ENCODE data around the gene SEPTIN3.
"Not testable (repeated sequence)": the region's sequence is repeated elsewhere in the genome, so short reads cannot be mapped to it uniquely, and the experiment has no call there.

DNA sequence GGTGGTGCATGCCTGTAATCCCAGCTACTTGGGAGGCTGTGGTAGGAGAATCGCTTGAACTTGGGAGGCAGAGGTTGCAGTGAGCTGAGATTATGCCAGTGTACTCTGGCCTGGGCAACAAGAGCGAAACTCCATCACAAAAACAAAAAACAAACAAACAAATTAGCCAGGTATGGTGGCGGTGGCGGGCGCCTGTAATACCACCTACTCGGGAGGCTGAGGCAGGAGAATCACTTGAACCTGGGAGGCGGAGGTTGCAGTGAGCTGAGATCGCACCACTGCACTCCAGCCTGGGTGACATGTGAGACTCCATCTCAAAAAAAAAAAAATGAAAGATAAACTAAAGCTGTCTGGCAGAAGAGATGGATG lies 20.3 kb upstream of the SEPTIN3 start:
- TF ChIP-seq, protein P1, sequence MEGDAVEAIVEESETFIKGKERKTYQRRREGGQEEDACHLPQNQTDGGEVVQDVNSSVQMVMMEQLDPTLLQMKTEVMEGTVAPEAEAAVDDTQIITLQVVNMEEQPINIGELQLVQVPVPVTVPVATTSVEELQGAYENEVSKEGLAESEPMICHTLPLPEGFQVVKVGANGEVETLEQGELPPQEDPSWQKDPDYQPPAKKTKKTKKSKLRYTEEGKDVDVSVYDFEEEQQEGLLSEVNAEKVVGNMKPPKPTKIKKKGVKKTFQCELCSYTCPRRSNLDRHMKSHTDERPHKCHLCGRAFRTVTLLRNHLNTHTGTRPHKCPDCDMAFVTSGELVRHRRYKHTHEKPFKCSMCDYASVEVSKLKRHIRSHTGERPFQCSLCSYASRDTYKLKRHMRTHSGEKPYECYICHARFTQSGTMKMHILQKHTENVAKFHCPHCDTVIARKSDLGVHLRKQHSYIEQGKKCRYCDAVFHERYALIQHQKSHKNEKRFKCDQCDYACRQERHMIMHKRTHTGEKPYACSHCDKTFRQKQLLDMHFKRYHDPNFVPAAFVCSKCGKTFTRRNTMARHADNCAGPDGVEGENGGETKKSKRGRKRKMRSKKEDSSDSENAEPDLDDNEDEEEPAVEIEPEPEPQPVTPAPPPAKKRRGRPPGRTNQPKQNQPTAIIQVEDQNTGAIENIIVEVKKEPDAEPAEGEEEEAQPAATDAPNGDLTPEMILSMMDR (conservative IDR thresholded peaks at IDR 0.05; ENCODE audit: low read length) = not testable (repeated sequence)
- not testable (repeated sequence) for TF ChIP-seq EZH2phosphoT487 (IDR thresholded peaks at IDR 0.05; ENCODE audit: borderline replicate concordance, low read depth, low read length)
